ENCODE data around the gene NEDD8.

Gene NEDD8

DNA sequence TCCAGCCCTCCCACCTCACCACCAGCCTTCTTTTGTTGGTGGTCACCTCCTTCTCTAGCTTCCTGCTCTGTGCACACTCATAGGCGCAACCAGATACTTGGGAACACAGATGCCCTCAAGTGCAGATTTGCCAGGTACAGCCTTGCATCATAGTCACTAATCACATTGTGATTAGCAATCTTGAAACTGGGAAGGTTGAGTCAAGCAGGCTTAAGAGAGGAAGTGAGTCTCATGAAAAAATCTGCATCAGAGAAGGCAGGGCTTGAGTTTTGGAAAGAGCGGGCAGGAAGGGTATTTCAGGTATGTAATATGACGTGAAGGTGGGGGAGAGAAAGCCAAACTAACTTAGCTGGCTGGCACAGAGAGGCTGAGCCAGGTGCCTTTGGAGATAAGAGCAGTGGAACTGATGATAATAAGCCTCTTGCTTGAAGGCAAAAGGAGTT is 42.0 kb upstream of the NEDD8 start:
- TF ChIP-seq, protein P1, sequence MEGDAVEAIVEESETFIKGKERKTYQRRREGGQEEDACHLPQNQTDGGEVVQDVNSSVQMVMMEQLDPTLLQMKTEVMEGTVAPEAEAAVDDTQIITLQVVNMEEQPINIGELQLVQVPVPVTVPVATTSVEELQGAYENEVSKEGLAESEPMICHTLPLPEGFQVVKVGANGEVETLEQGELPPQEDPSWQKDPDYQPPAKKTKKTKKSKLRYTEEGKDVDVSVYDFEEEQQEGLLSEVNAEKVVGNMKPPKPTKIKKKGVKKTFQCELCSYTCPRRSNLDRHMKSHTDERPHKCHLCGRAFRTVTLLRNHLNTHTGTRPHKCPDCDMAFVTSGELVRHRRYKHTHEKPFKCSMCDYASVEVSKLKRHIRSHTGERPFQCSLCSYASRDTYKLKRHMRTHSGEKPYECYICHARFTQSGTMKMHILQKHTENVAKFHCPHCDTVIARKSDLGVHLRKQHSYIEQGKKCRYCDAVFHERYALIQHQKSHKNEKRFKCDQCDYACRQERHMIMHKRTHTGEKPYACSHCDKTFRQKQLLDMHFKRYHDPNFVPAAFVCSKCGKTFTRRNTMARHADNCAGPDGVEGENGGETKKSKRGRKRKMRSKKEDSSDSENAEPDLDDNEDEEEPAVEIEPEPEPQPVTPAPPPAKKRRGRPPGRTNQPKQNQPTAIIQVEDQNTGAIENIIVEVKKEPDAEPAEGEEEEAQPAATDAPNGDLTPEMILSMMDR (IDR thresholded peaks at IDR 0.05) = no peak

DNA sequence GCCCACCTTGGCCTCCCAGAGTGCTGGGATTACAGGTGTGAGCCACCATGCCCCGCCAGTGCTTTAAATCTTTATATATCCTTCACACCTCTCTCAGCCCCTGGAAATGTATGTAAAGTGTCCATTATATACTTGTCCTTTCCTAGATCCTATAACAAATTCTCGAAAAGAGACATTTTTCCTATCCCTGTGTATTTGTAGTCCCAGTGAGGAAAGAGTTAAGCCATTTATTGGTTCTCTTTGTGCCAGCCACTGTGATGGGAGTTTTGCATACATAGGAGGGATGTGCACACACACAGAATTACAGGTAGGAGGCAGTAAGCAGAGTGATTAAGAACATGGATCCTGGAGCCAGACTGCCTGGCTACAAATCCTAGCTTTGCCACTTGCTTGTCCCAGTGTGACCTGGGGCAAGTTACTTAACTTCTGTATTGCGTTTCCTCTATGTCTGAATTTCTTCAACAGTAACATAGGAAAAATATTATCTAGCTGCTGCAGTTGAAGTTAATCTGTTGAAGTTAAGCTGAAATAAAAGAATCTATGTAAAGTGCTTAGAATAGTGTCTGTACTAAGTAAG is 41.3 kb upstream of the NEDD8 start:
- TF ChIP-seq, protein P1 (IDR thresholded peaks at IDR 0.05) = peak; percentile 32; the same call in 1 of the 2 replicates

DNA sequence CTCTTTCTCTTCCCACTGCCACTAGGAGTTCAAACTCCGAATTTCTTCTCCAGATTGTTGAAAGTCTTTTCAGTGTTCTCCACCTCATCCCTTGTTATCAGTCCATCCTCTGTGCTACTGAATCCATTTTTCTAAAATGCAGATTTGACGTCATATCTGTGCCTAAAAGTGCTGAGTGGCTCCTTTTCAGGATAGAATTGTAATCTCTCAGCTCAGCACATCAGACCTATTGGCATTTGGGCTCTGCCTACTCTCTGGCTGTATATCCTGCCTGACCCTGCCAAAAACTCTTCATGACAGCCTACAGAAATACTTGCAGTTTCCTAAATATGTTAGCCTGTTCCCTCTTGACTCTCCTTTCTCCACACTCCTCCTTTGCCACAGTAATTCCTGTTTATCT is 40.3 kb upstream of the NEDD8 start:
- TF ChIP-seq, protein P1 (IDR thresholded peaks at IDR 0.05) = no peak

DNA sequence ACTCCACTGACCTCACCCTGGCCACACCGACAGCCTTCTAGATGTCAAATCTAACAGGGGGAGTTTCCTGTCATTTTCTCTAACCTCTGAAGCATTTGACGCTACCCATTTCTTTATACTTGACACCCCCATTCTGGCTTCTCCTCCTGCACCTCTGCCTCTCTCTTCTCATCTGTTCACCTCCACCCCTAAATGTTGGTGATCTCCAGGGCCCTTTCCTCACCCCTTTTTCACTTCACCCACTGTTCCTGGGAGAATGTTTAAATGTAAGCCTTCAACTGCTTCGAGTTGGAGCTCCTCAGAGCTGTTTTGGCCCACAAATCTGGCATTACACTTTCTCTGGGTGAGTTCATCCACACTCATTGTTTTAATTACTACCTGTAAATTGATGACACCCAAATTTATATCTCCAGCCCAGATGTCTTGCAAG is 39.7 kb upstream of the NEDD8 start:
- TF ChIP-seq, protein P1 (IDR thresholded peaks at IDR 0.05) = no peak

DNA sequence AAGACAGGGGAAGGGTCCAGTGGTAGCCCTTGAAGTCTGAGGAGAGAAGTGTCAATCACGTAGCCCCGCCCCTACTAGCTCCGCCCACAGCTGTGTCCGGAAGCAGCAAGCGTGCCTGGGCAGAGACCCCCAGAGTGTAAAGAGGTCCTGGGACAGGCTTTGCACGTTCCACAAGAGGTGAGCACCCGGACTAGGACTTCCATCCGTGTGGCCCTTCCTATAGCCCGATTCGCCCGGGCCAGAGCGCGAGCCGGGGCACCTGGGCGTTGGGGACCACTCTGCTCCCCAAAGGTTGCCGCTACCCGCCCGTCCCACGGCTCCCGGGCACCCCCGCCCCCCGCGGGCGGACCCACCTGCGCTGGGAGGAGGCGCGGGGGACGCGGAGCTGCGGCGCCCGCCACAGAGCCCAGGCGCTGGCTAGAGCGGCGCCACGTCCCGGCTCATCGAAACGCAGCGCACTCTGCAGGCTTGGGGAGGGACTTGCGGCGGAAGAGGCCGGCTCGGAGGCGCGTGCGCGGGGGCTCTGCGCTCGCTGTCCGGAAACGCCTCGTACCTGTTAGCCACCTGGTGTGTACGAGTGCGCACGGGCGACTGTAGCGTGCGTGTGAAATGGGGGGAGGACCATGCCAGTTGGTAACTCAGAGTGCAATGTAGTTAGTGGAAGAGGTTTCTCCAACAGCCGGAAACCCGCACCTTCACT is 39.1 kb upstream of the NEDD8 start, which contains the start of gene RABGGTA:
RABGGTA (minus strand) TSS at position 464 of the 700 bp plus-strand sequence. CDS start 482 bp downstream, outside the sequence.
- TF ChIP-seq, protein P1 (IDR thresholded peaks at IDR 0.05) = peak; percentile 76

DNA sequence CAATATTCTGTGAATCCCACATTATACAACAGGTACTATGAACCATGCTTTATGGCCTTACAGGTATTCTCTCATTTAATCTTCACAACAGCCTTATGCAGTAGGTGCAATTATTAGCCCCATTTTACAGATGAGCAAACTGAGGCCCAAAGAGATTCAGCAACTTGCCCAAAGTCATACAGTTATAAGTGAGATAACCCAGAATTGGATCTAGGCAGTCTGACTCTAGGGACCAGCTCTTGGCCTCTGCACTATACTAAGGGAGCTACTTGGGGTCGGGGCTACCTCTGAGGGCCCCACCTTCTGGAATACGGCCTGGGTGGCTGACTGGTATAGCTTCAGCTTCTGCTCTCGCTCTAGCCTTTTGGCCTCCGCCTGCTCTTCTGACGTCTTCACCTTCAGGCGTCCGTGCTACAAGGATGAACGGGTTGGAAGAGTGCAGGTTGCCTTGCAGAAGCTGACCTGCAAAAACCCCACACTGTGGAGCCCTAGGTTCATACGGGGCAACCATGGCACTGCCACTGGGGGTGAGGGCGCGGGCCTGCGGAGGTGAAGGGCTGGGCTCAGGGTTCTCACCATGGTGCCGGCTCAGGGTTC is 38.5 kb upstream of the NEDD8 start:
- TF ChIP-seq, protein P1 (IDR thresholded peaks at IDR 0.05) = no peak

DNA sequence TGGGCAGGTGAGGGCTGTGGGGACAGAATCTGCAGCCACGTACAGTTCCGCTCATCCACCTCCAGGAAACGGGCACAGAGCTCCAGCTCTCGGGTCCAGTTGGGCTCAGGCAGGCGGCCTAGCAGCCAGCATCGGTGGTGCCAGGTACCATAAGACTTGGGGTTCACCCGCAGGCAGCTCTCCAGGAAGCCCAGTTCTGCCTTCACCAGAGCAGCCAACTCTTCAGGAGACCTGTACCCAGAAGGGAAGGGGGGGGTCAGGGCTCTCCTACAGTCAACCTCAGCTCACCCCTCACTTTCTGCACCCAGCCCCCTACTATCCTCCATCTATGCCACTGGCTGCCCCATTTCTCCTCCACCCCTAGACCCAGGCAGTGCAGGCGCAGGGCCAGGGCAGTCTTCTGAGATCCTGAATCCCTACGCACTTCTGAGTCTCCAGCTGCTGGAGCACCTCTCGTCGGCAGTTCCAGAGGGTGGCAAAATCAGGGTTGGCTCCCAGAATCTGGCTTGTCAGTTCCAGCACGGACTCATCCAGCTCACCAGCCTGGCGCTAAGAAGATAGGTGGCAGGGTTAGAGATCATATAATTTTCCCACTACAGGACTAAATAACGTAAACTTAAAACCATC is 37.9 kb upstream of the NEDD8 start:
- TF ChIP-seq, protein P1 (IDR thresholded peaks at IDR 0.05) = no peak

Data from LNCAP (cell line).